Duodenal mucosa (tissue), 2 donors: Measurements from ENCODE around the gene DCDC2C.

ENCODE experiments used
- H3K27ac ChIP-seq: one replicate; pipeline ENCODE4 v1.7.0; 2013; ENCODE audit warnings: low read depth, low read length
- H3K27me3 ChIP-seq, 2 donors: one replicate each; pipeline ENCODE4 v1.7.0; 2013; ENCODE audit warnings: low read length in 2 of 2, control low read depth in 1 of 2; ENCODE audit not compliant: insufficient read depth in 2 of 2, control insufficient read depth in 1 of 2
- H3K36me3 ChIP-seq, 2 donors: one replicate each; pipeline ENCODE4 v1.7.0; 2013; ENCODE audit warnings: low read length in 2 of 2, control low read depth in 1 of 2; ENCODE audit not compliant: insufficient read depth in 2 of 2, control insufficient read depth in 1 of 2
- H3K4me1 ChIP-seq, 2 donors: one replicate each; pipeline ENCODE4 v1.7.0; 2013; ENCODE audit warnings: low read length in 2 of 2, control low read depth in 1 of 2; ENCODE audit not compliant: insufficient read depth in 2 of 2, control insufficient read depth in 1 of 2
- H3K4me3 ChIP-seq, 2 donors: one replicate each; pipeline ENCODE4 v1.7.0; 2013; ENCODE audit warnings: low read length in 2 of 2, low read depth in 1 of 2
- H3K9ac ChIP-seq, 2 donors: one replicate each; pipeline ENCODE4 v1.7.0; 2013; ENCODE audit warnings: low read length in 2 of 2, low read depth in 1 of 2
- H3K9me3 ChIP-seq, 2 donors: one replicate each; pipeline ENCODE4 v1.7.0; 2013; ENCODE audit warnings: low read length in 2 of 2, control low read depth in 1 of 2; ENCODE audit not compliant: control insufficient read depth in 1 of 2

The DCDC2C gene

DNA sequence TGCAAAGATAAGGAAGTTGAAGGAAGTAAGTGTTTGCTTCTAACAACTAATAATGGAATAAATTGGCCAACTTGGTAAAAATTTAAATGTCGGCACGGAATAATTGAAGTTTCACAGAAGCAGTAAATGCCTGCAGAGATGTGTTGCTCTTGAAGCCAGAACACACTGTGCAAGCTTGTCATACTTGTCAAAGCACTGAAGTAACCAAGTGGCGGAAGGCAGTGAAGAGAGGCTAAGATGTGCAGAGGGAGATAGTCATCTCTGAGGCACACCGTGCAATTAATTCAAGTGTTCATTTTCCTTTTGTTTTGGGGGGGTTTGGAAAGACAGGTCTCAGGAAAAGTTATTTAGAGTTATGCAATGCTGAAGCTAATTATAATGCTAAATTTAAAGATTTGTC, 5.2 kb downstream of the DCDC2C start:
- Histone ChIP-seq H3K4me3 (no peak overlapping the region), H3K9ac (no peak overlapping the region), H3K36me3 (no peaks in the 10 kb centered on the region), H3K27me3 (peaks cover 0 to 8% of the 10 kb centered on the region in 2 donors), H3K9me3 (no peaks in the 10 kb centered on the region), H3K27ac (no peak overlapping the region), H3K4me1 (no peaks in the 10 kb centered on the region)

DNA sequence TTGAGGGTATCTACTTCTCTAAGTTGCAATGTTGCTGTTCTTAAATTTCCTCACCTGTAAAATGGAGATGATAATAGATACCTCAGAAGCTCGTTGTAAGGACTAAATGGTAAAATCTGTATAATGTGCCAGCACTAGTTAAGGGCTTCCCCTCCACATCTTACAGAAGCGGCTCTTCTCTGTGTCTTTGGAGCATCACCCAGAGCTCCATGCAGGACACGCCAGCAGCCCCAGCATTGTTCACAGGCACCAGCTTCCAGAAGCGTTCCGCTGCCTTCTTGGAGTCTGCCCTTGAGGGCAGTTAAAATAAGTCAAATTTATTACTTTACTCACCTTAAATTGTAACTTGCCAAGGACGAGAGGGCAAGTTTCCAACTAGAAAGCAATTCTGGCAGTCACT, 5.8 kb downstream of the DCDC2C start:
- Histone ChIP-seq H3K9ac (no peak overlapping the region), H3K4me1 (no peaks in the 10 kb centered on the region), H3K36me3 (no peaks in the 10 kb centered on the region)

DNA sequence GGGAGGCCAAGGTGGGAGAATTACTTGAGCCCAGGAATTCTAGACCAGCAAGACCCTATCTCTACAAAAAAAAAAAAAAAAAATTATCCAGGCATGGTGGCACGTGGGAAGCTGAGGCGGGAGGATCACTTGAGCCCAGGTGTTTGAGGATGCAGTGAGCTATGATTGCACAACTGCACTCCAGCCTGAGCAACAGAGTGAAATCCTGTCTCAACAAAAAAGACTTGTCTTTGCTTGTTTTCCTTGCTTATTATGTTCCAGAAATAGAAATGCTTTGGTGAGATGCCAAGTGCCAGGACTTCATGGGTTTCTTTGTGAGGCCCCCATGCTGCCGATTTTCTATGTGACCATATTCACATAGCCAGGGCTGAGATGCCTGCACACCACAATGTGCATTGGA, 9.0 kb downstream of the DCDC2C start:
- no peaks in the 10 kb centered on the region for H3K4me1 ChIP-seq
- H3K27ac ChIP-seq: no peak overlapping the region
- no peaks in the 10 kb centered on the region for H3K27me3 ChIP-seq
- no peaks in the 10 kb centered on the region for H3K9me3 ChIP-seq
- H3K4me3 ChIP-seq: no peak overlapping the region
- no peaks in the 10 kb centered on the region for H3K36me3 ChIP-seq
- H3K9ac ChIP-seq: no peak overlapping the region

More for the DNA sequence above, 5.8 kb downstream of the DCDC2C start:
- Histone ChIP-seq H3K27ac (no peak overlapping the region), H3K4me3 (no peak overlapping the region), H3K9me3 (no peaks in the 10 kb centered on the region), H3K27me3 (peaks cover 0 to 4% of the 10 kb centered on the region in 2 donors)

DNA sequence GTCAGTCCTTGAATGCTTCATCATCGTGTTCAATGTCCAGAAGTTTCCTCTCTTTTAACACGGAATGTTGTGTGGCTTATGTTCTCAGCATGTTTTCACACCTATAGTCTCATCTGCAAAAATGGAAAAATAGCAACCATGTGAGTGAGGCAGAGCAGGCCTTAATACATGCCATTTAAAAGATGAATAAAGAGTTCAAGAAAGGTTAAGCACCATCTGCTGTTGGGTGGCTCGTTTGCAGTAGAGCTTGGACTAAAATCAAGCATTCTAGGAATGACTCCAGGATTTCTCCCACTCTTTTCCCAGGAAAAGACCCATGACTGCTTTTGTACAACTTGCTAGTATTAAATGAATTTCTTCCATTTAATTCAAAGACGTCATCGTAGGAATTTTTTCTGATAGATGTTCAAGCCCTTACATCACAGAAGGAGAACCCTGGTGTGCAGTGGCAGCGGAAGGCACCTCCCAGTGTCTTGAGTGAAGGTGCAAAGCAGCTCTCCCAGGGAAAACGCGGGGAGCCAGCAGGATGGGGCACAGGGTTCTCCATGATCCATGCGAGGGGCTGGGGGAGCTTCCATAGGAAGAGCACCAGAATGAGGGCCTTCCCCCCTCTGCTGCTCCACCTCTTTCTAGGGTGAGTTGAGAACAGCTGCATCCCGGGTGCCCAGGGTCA, 9.6 kb downstream of the DCDC2C start:
- Histone ChIP-seq H3K27me3 (no peaks in the 10 kb centered on the region), H3K36me3 (no peaks in the 10 kb centered on the region), H3K9me3 (no peaks in the 10 kb centered on the region), H3K27ac (no peak overlapping the region), H3K9ac (no peak overlapping the region), H3K4me3 (no peak overlapping the region), H3K4me1 (no peaks in the 10 kb centered on the region)

DNA sequence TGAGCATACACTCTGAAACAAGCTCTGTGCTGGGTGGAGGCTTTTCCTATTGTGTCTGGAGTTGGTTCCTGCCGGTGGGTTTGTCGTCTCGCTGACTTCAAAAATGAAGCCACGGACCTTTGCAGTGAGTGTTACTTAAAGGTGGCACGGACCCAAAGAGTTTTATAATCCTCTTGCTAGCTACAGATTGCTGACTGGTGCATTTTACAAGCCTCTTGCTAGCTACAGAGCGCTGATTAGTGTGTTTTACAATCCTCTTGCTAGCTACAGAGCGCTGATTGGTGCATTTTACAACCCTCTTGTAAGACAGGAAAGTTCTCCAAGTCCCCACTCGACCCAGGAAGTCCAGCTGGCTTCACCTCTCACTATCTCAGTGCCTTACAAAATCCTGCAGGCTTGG, 15.3 kb downstream of the DCDC2C start:
- Histone ChIP-seq H3K27me3 (no peaks in the 10 kb centered on the region), H3K4me3 (no peak overlapping the region), H3K9me3 (peaks cover 0 to 3% of the 10 kb centered on the region in 2 donors), H3K36me3 (no peaks in the 10 kb centered on the region), H3K9ac (no peak overlapping the region), H3K4me1 (no peaks in the 10 kb centered on the region), H3K27ac (no peak overlapping the region)

DNA sequence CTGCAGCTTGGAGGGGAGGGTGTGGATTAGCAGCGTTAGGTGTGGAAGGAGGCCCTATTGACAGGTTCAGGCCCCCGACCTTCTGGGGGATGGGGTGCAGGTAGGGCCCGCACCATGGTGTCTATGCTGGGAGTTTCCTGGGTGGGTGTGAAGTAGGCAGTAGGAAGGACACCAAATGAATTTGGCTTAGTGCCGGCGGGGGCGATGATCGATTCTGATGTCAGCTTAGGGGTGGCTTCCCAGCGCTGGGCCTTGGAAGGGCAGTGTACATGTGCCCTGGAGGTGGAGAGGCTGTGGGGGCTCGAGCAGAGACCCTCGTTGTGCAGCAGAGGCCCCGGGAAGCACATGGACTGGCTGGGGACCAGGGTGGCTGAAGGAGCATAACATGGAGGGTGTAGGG, 21.6 kb downstream of the DCDC2C start:
- Histone ChIP-seq H3K9ac (no peak overlapping the region), H3K4me3 (no peak overlapping the region), H3K9me3 (peaks cover 0 to 3% of the 10 kb centered on the region in 2 donors), H3K27ac (no peak overlapping the region), H3K4me1 (no peaks in the 10 kb centered on the region), H3K27me3 (no peaks in the 10 kb centered on the region), H3K36me3 (no peaks in the 10 kb centered on the region)

DNA sequence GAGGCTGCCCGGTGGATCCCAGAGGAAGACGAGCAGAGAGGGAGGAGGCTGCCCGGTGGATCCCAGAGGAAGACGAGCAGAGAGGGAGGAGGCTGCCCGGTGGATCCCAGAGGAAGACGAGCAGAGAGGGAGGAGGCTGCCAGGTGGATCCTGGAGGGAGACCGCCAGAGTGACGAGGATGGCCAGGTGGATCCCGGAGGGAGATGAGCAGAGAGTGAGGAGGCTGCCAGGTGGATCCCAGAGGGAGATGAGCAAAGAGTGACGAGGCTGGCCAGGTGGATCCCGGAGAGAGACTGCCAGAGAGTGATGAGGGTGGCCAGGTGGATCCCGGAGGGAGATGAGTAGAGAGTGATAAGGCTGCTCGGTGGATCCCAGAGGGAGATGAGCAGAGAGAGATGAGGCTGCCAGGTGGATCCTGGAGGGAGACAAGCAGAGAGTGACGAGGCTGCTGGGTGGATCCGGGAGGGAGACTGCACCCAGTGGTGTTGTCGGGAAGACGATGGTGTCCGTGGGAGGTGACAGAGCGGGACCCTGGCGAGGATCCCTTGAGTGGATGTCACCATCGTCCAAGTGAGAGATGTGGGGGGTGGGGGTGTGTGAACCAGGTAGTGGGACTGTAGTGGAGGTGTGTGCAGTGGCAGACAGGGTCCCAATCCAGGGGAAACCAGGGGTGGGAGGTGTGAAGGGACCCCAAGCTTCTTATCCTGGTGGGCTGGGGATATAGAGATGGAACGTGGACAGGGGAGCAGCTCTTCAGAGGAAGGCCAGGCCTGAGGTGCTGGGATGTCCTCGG, 22.3 kb downstream of the DCDC2C start:
- Histone ChIP-seq H3K27ac (no peak overlapping the region), H3K36me3 (no peaks in the 10 kb centered on the region), H3K27me3 (no peaks in the 10 kb centered on the region), H3K9ac (no peak overlapping the region), H3K4me3 (no peak overlapping the region), H3K4me1 (no peaks in the 10 kb centered on the region), H3K9me3 (no peaks in the 10 kb centered on the region)

DNA sequence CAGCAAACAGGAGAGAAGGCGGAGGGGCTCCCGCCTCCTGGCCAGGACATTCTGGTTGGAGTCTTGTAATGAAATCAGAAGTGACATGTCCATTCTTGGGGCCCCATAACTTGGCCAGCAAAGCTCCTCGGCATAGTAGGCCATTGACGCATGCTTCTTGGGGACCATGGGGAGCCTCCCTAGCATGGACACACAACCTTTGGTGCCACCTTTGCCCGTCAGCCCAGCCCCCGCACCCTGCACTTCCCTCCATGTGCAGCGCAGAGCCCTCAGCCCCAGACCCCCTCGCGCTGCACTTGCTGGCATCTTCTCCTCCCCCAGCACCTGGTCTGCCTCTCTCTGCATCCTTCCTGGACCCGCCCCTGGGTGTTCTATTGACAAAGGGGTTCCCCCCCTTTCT, 23.1 kb downstream of the DCDC2C start:
- no peaks in the 10 kb centered on the region for H3K4me1 ChIP-seq
- no peaks in the 10 kb centered on the region for H3K36me3 ChIP-seq
- H3K9me3 ChIP-seq: no peaks in the 10 kb centered on the region
- no peak overlapping the region for H3K27ac ChIP-seq
- no peak overlapping the region for H3K4me3 ChIP-seq
- no peaks in the 10 kb centered on the region for H3K27me3 ChIP-seq
- no peak overlapping the region for H3K9ac ChIP-seq

DNA sequence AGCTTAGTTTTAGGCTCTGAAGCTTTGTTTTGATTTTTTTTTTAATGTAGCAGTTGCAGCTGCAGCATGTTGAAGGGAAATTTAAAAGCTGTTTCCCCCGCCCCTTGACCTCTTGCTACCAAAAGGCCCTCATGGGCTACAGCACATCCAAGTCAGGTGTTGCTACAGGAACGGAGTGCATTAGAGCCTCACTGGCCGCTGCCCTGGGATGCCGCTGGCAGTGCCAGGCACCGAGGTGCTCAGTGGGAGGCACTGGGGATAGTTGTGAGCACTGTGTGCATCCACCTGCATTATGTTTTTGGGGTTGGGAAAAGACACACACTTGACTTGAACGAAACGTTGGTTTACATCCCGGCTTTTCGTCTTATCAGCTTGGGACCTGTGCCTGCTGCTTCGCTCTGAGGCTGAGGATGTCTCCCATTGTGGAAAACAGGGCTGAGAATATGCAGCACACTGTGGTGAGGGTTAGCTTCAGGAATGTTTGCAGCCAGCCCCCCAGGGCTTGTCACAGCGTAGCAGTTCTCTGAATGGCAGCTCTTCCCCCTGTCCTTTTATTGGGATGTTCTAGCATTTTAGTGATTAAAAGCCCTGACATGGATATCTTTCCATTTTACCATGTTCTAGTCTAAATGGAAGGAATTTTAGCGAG, 24.1 kb downstream of the DCDC2C start:
- Histone ChIP-seq H3K36me3 (no peaks in the 10 kb centered on the region), H3K27me3 (no peaks in the 10 kb centered on the region), H3K27ac (no peak overlapping the region), H3K9ac (no peak overlapping the region), H3K4me1 (no peaks in the 10 kb centered on the region), H3K9me3 (no peaks in the 10 kb centered on the region), H3K4me3 (no peak overlapping the region)
